PC-9 (cell line): ENCODE measurements around the gene FOXL1. TPM values are rescaled to one million over a fixed set of nuclear protein-coding genes. Genes with fewer than 3 reads are reported as not detected.

Experiments
- Bru-seq: library from RNA; stranded (reverse); fragments of 400-500 nt; gene quantifications from one replicate; lab custom pipeline; 2021; lab: Mats Ljungman, UMichigan
- BruChase-seq, 2 experiments: library from RNA; stranded (reverse); fragments of 400-500 nt; gene quantifications; one replicate each; lab custom pipeline; 2021; lab: Mats Ljungman, UMichigan
- BruUV-seq: library from RNA; stranded (reverse); fragments of 400-500 nt; replicated peaks from 2 replicates; lab custom pipeline; 2021; lab: Mats Ljungman, UMichigan
- CTCF ChIA-PET: fragments of 300-600 bp; sonication (Branson Sonifier 250); formaldehyde crosslinking; loops from one replicate; lab custom pipeline; 2022; ENCODE audit warnings: antibody characterized with exemption; lab: Charles Lee
- POLR2A ChIA-PET: fragments of 300-600 bp; sonication (Branson Sonifier 250); formaldehyde crosslinking; loops from one replicate; lab custom pipeline; 2022; ENCODE audit warnings: antibody characterized with exemption; ENCODE audit not compliant: unreplicated experiment; lab: Charles Lee
- DNase-seq, 2 experiments: peaks; one replicate each; pipeline versions ENCODE4 v3.0.0 to v3.0.0-alpha.2; 2015 to 2022; ENCODE audit warnings: mixed read lengths in 1 of 2
- H2AFZ ChIP-seq: fragments of 200-600 bp; sonication (generic); 2 replicates; pipeline ENCODE4 v1.8.1; 2017; ENCODE audit warnings: antibody characterized with exemption
- H3F3A ChIP-seq: fragments of 200-600 bp; sonication (generic); 2 replicates; pipeline ENCODE4 v1.8.1; 2017; ENCODE audit warnings: antibody characterized with exemption, mild to moderate bottlenecking, low read depth; ENCODE audit not compliant: insufficient read depth
- H3K27ac ChIP-seq: fragments of 200-600 bp; sonication (generic); 2 replicates; pipeline ENCODE4 v1.6.1; 2016; ENCODE audit warnings: mixed run types
- H3K27me3 ChIP-seq: fragments of 200-600 bp; sonication (generic); 2 replicates; pipeline ENCODE4 v1.6.1; 2016; ENCODE audit warnings: low read depth, mixed run types; ENCODE audit not compliant: insufficient read depth
- H3K36me3 ChIP-seq: fragments of 200-600 bp; sonication (generic); 2 replicates; pipeline ENCODE4 v1.6.1; 2016; ENCODE audit warnings: low read depth, mixed run types
- H3K4me1 ChIP-seq: fragments of 200-600 bp; sonication (generic); replicated peaks from 2 replicates; pipeline ENCODE4 v1.6.1; 2016; ENCODE audit warnings: mixed run types; ENCODE audit not compliant: insufficient read depth
- H3K4me2 ChIP-seq: fragments of 200-600 bp; sonication (generic); 2 replicates; pipeline ENCODE4 v1.6.1; 2017; ENCODE audit warnings: mixed run types
- H3K4me3 ChIP-seq: fragments of 200-600 bp; sonication (generic); 2 replicates; pipeline ENCODE4 v1.6.1; 2016; ENCODE audit warnings: mixed run types
- H3K79me2 ChIP-seq: fragments of 200-600 bp; sonication (generic); 2 replicates; pipeline ENCODE4 v1.6.1; 2017; ENCODE audit warnings: low read depth, mixed run types
- H3K9me2 ChIP-seq: fragments of 200-600 bp; sonication (generic); 2 replicates; pipeline ENCODE4 v1.8.1; 2017; ENCODE audit warnings: mild to moderate bottlenecking; ENCODE audit not compliant: insufficient read depth
- H3K9me3 ChIP-seq: fragments of 200-600 bp; sonication (generic); 2 replicates; pipeline ENCODE4 v1.8.1; 2016; ENCODE audit warnings: low read depth; ENCODE audit not compliant: insufficient read depth
- H4K20me1 ChIP-seq: fragments of 200-600 bp; sonication (generic); 2 replicates; pipeline ENCODE4 v1.8.1; 2017; ENCODE audit not compliant: insufficient read depth
- CTCF ChIP-seq: fragments of 200-600 bp; sonication (generic); conservative IDR thresholded peaks from 2 replicates; pipeline ENCODE4 v1.6.1; 2017; ENCODE audit warnings: mixed run types, antibody characterized with exemption, mild to moderate bottlenecking, moderate library complexity
- EZH2 ChIP-seq: fragments of 200-600 bp; sonication (generic); IDR thresholded peaks from 2 replicates; pipeline ENCODE4 v1.8.0; 2017; ENCODE audit warnings: antibody characterized with exemption, low read depth
- intact Hi-C: fragments of 100-400 bp; cut with micrococcal nuclease; formaldehyde crosslinking; loops from one replicate; pipeline ENCODE4 v1.10.0; 2022; ENCODE audit not compliant: unreplicated experiment
- long read RNA-seq: library from polyadenylated mRNA; stranded (forward); transcript quantifications from one replicate; pipeline ENCODE4 v2.0.0, GENCODE V29; 2022
- total RNA-seq: library from RNA; stranded (reverse); gene quantifications from 2 replicates; pipeline ENCODE4 v1.2.3, GENCODE V29; 2021

The FOXL1 gene
- total RNA-seq (not detected in 2 replicates), Bru-seq, nascent RNA (not detected), BruChase-seq, experiment 1, labeled RNA remaining after a 2-hour chase (not detected), BruChase-seq, experiment 2, labeled RNA remaining after a 6-hour chase (percentile 20 among the genes with signal in this experiment)
- long read RNA-seq = 0 reads

- H3K79me2 ChIP-seq = no peaks in the 10 kb centered on the region
- CTCF ChIA-PET = no interaction called here
- DNase-seq = no peak
- no peaks in the 10 kb centered on the region for H3K4me1 ChIP-seq
- no TSS peak for BruUV-seq
- H4K20me1 ChIP-seq = no peaks in the 10 kb centered on the region
- no peaks in the 10 kb centered on the region for H3K9me2 ChIP-seq
- no peak within 1 kb of the TSS for H3K27ac ChIP-seq
- intact Hi-C loops = no loop called here
- no peak for TF ChIP-seq CTCF
- no peak within 1 kb of the TSS for H3K4me2 ChIP-seq
- POLR2A ChIA-PET = no interaction called here
- H3K36me3 ChIP-seq = no peaks in the 10 kb centered on the region
- peaks cover 74% of the 10 kb centered on the region for H3K27me3 ChIP-seq
- H3F3A ChIP-seq = no peaks in the 10 kb centered on the region
- no peak within 1 kb of the TSS for H2AFZ ChIP-seq
- no peak within 1 kb of the TSS for H3K4me3 ChIP-seq
- H3K9me3 ChIP-seq = no peaks in the 10 kb centered on the region
Measured at GRCh38 chr16:86578061-86578599, at the start of gene FOXL1. TSS of gene FOXL1 (plus strand) at chr16:86578549. CDS start at chr16:86578724, 175 bp downstream.

- POLR2A ChIA-PET = no interaction called here
- no peak for DNase-seq
- Histone ChIP-seq H3K4me3 (no peak overlapping the region), H3K9me2 (no peaks in the 10 kb centered on the region), H3K79me2 (no peaks in the 10 kb centered on the region), H3K9me3 (no peaks in the 10 kb centered on the region), H3K36me3 (no peaks in the 10 kb centered on the region), H3F3A (no peaks in the 10 kb centered on the region), H3K27ac (no peak overlapping the region), H2AFZ (no peak overlapping the region), H3K4me2 (no peak overlapping the region), H3K27me3 (peaks cover 10% of the 10 kb centered on the region), H3K4me1 (no peaks in the 10 kb centered on the region), H4K20me1 (no peaks in the 10 kb centered on the region)
- CTCF ChIA-PET = no interaction called here
- intact Hi-C loops = no loop called here
- TF ChIP-seq EZH2 (no peak), CTCF (no peak)
- no TSS peak for BruUV-seq
Measured at GRCh38 chr16:86529160-86529559, 49.2 kb upstream of the FOXL1 start.

GRCh38 chr16:86530251-86531190 is 47.8 kb upstream of the FOXL1 start:
- no peak for DNase-seq
- Histone ChIP-seq H3F3A (no peaks in the 10 kb centered on the region), H3K79me2 (no peaks in the 10 kb centered on the region), H3K27me3 (no peaks in the 10 kb centered on the region), H2AFZ (no peak overlapping the region), H3K4me2 (no peak overlapping the region), H3K9me2 (no peaks in the 10 kb centered on the region), H3K36me3 (no peaks in the 10 kb centered on the region), H3K4me3 (no peak overlapping the region), H3K27ac (no peak overlapping the region), H3K9me3 (no peaks in the 10 kb centered on the region), H4K20me1 (no peaks in the 10 kb centered on the region), H3K4me1 (no peaks in the 10 kb centered on the region)
- CTCF ChIA-PET = no interaction called here
- POLR2A ChIA-PET = no interaction called here
- no peak for TF ChIP-seq CTCF
- no peak for TF ChIP-seq EZH2
- no TSS peak for BruUV-seq
- intact Hi-C loops = no loop called here
